Measurements from ENCODE around the gene DNM2. TPM values are rescaled to one million over a fixed set of nuclear protein-coding genes. Genes with fewer than 3 reads are reported as not detected.

Gene DNM2
- total and polyA plus RNA-seq, 2 of the 13 experiments (the other 11 are each of a cell fraction or from before 2014, with no cell fraction given) = 41.7 to 59.8 TPM

GRCh38 chr19:10735741-10736140 is 17.9 kb downstream of the DNM2 start (continued):
- TF ChIP-seq ZMYM3 (CRISPR knock-in tag; IDR thresholded peaks at IDR 0.05) (no peak), ZNF549 (CRISPR knock-in tag; IDR thresholded peaks at IDR 0.05) (no peak)

GRCh38 chr19:10736189-10736588 is 18.3 kb downstream of the DNM2 start:
- Histone ChIP-seq H3K79me2 (ENCODE audit: insufficient read depth, low read length) (peaks cover 71% of the 10 kb centered on the region), H3K27me3 (ENCODE audit: control insufficient read depth in 1 of 2, insufficient read depth in 2 of 2, low read length in 2 of 2) (no peaks in the 10 kb centered on the region), H2AFZ (ENCODE audit: low read length) (no peak overlapping the region), H3K9me3 (ENCODE audit: low read length) (no peaks in the 10 kb centered on the region), H3K36me3 (replicated peaks in 1 of 2; ENCODE audit: control insufficient read depth in 1 of 2, insufficient read depth in 2 of 2, low read length in 2 of 2) (0 out of 5 replicates have a peak, but pooled peaks cover 1 to 11% of the 10 kb centered on the region in 2 experiments), H3K4me2 (ENCODE audit: low read depth, low read length) (no peak overlapping the region), H3K4me3 (replicated peaks in 1 of 3; ENCODE audit: insufficient read depth in 1 of 3, low read depth in 2 of 3, low read length in 3 of 3) (no peak overlapping the region), H3K4me1 (ENCODE audit: insufficient read depth, low read length) (peaks cover 26% of the 10 kb centered on the region), H4K20me1 (ENCODE audit: insufficient read depth, low read length) (no peaks in the 10 kb centered on the region), H3K9ac (ENCODE audit: insufficient read depth, low read depth, low read length) (no peak overlapping the region), H3K27ac (ENCODE audit: extremely low read length, insufficient read depth, low read length) (no peak overlapping the region)
- no peak for ATAC-seq
- 94% methylated on average over 6 of the region's 6 CpGs for WGBS (ENCODE audit: low lambda C conversion rate)
- FAIRE-seq = no peak
- no peak for DNase-seq (ENCODE audit: low spot score)
- TF ChIP-seq ZNF331 (CRISPR knock-in tag; IDR thresholded peaks at IDR 0.05) = no peak
- TF ChIP-seq SMAD9 (CRISPR knock-in tag; IDR thresholded peaks at IDR 0.05) = no peak
- TF ChIP-seq MED8 (CRISPR knock-in tag; IDR thresholded peaks at IDR 0.05; ENCODE audit: insufficient replicate concordance) = no peak
- no peak for TF ChIP-seq ZNF740 (CRISPR knock-in tag; IDR thresholded peaks at IDR 0.05)
- TF ChIP-seq ZNF484 (CRISPR knock-in tag; IDR thresholded peaks at IDR 0.05; ENCODE audit: borderline replicate concordance, low read depth) = no peak
- no peak for TF ChIP-seq ZHX2 (IDR thresholded peaks at IDR 0.05; ENCODE audit: low read depth)
- no peak for TF ChIP-seq ZHX2 (CRISPR knock-in tag; IDR thresholded peaks at IDR 0.05; ENCODE audit: borderline replicate concordance)
- no peak for TF ChIP-seq ZNF607 (CRISPR knock-in tag; IDR thresholded peaks at IDR 0.05; ENCODE audit: borderline replicate concordance)
- no peak for TF ChIP-seq NKX3-1 (CRISPR knock-in tag; IDR thresholded peaks at IDR 0.05)
- POLR2A ChIA-PET = no interaction called here
- in situ Hi-C loops (cut with HindIII; ENCODE audit: extremely low pct_ligation_motif_present, low pct_unique_long_range_greater_than_20kb) (no loop called here), intact Hi-C loops (cut with micrococcal nuclease; ENCODE audit: unreplicated experiment) (no loop called here)
- BruUV-seq (replicated peaks) = no TSS peak
- CTCF ChIA-PET (ENCODE audit: low intra/inter-chr PET ratio, low total read pairs) = no interaction called here

Data from HepG2 (cell line).